WTC11 (cell line): ENCODE measurements around the gene RNF11. TPM values are rescaled to one million over a fixed set of nuclear protein-coding genes. Genes with fewer than 3 reads are reported as not detected.

Source experiments
- ATAC-seq: fragments of 200-7000 bp; cut with Tn5 transposase; 2 replicates; pipeline ENCODE4 v1.10.0; 2021; ENCODE audit warnings: mild to moderate bottlenecking, moderate library complexity
- CTCF ChIA-PET: fragments of 300-600 bp; sonication (Branson Sonifier 250); formaldehyde crosslinking; loops from one replicate; lab custom pipeline; 2021; ENCODE audit warnings: antibody characterized with exemption; lab: Charles Lee
- POLR2A ChIA-PET: fragments of 350-600 bp; sonication (Branson Sonifier 250); formaldehyde crosslinking; loops from one replicate; lab custom pipeline; 2021; ENCODE audit warnings: antibody characterized with exemption; lab: Charles Lee
- DNase-seq: peaks from one replicate; pipeline ENCODE4 v3.0.0; 2021; ENCODE audit warnings: low spot score
- H3K27ac Mint-ChIP-seq: 2 replicates; pipeline ENCODE4 v1.8.0; 2021; ENCODE audit warnings: mixed read lengths
- H3K27me3 Mint-ChIP-seq: 2 replicates; pipeline ENCODE4 v1.8.0; 2021; ENCODE audit warnings: low read depth, mild to moderate bottlenecking, moderate library complexity, mixed read lengths
- H3K36me3 Mint-ChIP-seq: 2 replicates; pipeline ENCODE4 v1.8.0; 2021; ENCODE audit warnings: mixed read lengths
- H3K4me1 Mint-ChIP-seq: 2 replicates; pipeline ENCODE4 v1.8.0; 2022; ENCODE audit warnings: mixed read lengths
- H3K4me3 Mint-ChIP-seq: 2 replicates; pipeline ENCODE4 v1.8.0; 2021; ENCODE audit warnings: mild to moderate bottlenecking, moderate library complexity, mixed read lengths
- H3K9me3 Mint-ChIP-seq: 2 replicates; pipeline ENCODE4 v1.8.0; 2021; ENCODE audit warnings: mixed read lengths
- GABPB1 ChIP-seq: sonication (generic); formaldehyde crosslinking; IDR thresholded peaks from 2 replicates; pipeline ENCODE4 v1.8.1; 2023; ENCODE audit warnings: mild to moderate bottlenecking, missing genetic modification reagents
- JUN ChIP-seq: sonication (generic); formaldehyde crosslinking; IDR thresholded peaks from 2 replicates; pipeline ENCODE4 v1.8.0; 2023; ENCODE audit warnings: mild to moderate bottlenecking, missing genetic modification reagents
- NFE2L1 ChIP-seq: sonication (generic); formaldehyde crosslinking; IDR thresholded peaks from 2 replicates; pipeline ENCODE4 v1.8.1; 2023; ENCODE audit warnings: missing genetic modification reagents
- OVOL2 ChIP-seq: fragments of 250-450 bp; sonication (Bioruptor Pico); IDR thresholded peaks from 2 replicates; pipeline ENCODE4 v1.9.0; 2021; ENCODE audit warnings: mild to moderate bottlenecking, borderline replicate concordance
- SMAD3 ChIP-seq: sonication (generic); formaldehyde crosslinking; IDR thresholded peaks from 2 replicates; pipeline ENCODE4 v1.8.0; 2022; ENCODE audit warnings: missing genetic modification reagents, mild to moderate bottlenecking, borderline replicate concordance
- ZNF121 ChIP-seq: sonication (generic); formaldehyde crosslinking; IDR thresholded peaks from 2 replicates; pipeline ENCODE4 v1.8.0; 2023; ENCODE audit warnings: missing genetic modification reagents
- ZNF317 ChIP-seq: sonication (generic); formaldehyde crosslinking; IDR thresholded peaks from 2 replicates; pipeline ENCODE4 v1.8.1; 2023; ENCODE audit warnings: low read depth, mild to moderate bottlenecking, moderate library complexity, missing genetic modification reagents, borderline replicate concordance
- ZNF416 ChIP-seq: fragments of 250-450 bp; sonication (Bioruptor Pico); IDR thresholded peaks from 2 replicates; pipeline ENCODE4 v1.9.0; 2021; ENCODE audit warnings: mild to moderate bottlenecking, inconsistent platforms
- total RNA-seq: library from RNA; stranded (reverse); gene quantifications from 3 replicates; pipeline ENCODE4 v1.2.3, GENCODE V29; 2021
- TF ChIP-seq, protein P1 (sequence below): fragments of 250-450 bp; sonication (Bioruptor Pico); IDR thresholded peaks from 2 replicates; pipeline ENCODE4 v1.9.0; 2021; ENCODE audit warnings: mild to moderate bottlenecking, borderline replicate concordance
- TF ChIP-seq, protein P2 (sequence below): sonication (generic); formaldehyde crosslinking; IDR thresholded peaks from 2 replicates; pipeline ENCODE4 v1.8.0; 2022; ENCODE audit warnings: mild to moderate bottlenecking, missing genetic modification reagents
- TF ChIP-seq, protein P3 (sequence below): sonication (generic); formaldehyde crosslinking; IDR thresholded peaks from 2 replicates; pipeline ENCODE4 v1.8.1; 2023; ENCODE audit warnings: mild to moderate bottlenecking, missing genetic modification reagents
- TF ChIP-seq, protein P4 (sequence below): sonication (generic); formaldehyde crosslinking; IDR thresholded peaks from 2 replicates; pipeline ENCODE4 v1.8.1; 2023; ENCODE audit warnings: mild to moderate bottlenecking, missing genetic modification reagents, moderate library complexity
- TF ChIP-seq, protein P5 (sequence below): sonication (generic); formaldehyde crosslinking; IDR thresholded peaks from 2 replicates; pipeline ENCODE4 v1.8.1; 2022; ENCODE audit warnings: low read depth, mild to moderate bottlenecking, moderate library complexity, missing genetic modification reagents, borderline replicate concordance
- TF ChIP-seq, protein P6 (sequence below): sonication (generic); formaldehyde crosslinking; IDR thresholded peaks from 2 replicates; pipeline ENCODE4 v1.8.0; 2023; ENCODE audit warnings: missing genetic modification reagents

Gene RNF11
- total RNA-seq, 1 experiment from 2014 or later: 46.1 TPM

DNA sequence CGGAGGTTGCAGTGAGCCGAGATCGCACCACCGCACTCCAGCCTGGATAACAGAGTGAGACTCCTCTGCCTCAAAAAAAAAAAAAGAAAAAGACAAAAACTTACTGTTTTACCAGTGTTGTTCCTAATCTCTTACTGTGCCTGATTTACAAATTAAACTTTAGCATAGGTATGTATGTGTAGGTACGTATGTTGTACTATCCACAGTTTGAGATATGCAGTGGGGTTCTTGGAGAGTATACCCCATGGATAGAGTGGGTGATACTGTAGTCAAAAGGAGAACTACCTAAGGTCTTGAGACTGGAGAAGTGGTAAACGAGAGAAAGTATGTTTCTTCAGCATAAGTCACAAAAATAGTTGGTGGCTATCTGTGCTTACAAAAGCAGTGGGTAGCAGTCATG lies 38.6 kb downstream of the RNF11 start:
- no peaks in the 10 kb centered on the region for H3K27me3 Mint-ChIP-seq
- no peak for ATAC-seq
- peaks cover 20% of the 10 kb centered on the region for H3K36me3 Mint-ChIP-seq
- DNase-seq: no peak
- H3K4me1 Mint-ChIP-seq: no peaks in the 10 kb centered on the region
- TF ChIP-seq JUN (CRISPR knock-in tag): no peak
- TF ChIP-seq, protein P1, sequence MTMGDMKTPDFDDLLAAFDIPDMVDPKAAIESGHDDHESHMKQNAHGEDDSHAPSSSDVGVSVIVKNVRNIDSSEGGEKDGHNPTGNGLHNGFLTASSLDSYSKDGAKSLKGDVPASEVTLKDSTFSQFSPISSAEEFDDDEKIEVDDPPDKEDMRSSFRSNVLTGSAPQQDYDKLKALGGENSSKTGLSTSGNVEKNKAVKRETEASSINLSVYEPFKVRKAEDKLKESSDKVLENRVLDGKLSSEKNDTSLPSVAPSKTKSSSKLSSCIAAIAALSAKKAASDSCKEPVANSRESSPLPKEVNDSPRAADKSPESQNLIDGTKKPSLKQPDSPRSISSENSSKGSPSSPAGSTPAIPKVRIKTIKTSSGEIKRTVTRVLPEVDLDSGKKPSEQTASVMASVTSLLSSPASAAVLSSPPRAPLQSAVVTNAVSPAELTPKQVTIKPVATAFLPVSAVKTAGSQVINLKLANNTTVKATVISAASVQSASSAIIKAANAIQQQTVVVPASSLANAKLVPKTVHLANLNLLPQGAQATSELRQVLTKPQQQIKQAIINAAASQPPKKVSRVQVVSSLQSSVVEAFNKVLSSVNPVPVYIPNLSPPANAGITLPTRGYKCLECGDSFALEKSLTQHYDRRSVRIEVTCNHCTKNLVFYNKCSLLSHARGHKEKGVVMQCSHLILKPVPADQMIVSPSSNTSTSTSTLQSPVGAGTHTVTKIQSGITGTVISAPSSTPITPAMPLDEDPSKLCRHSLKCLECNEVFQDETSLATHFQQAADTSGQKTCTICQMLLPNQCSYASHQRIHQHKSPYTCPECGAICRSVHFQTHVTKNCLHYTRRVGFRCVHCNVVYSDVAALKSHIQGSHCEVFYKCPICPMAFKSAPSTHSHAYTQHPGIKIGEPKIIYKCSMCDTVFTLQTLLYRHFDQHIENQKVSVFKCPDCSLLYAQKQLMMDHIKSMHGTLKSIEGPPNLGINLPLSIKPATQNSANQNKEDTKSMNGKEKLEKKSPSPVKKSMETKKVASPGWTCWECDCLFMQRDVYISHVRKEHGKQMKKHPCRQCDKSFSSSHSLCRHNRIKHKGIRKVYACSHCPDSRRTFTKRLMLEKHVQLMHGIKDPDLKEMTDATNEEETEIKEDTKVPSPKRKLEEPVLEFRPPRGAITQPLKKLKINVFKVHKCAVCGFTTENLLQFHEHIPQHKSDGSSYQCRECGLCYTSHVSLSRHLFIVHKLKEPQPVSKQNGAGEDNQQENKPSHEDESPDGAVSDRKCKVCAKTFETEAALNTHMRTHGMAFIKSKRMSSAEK: no peak
- TF ChIP-seq SMAD3 (CRISPR knock-in tag): no peak
- TF ChIP-seq NFE2L1 (CRISPR knock-in tag): no peak
- TF ChIP-seq, protein P2, sequence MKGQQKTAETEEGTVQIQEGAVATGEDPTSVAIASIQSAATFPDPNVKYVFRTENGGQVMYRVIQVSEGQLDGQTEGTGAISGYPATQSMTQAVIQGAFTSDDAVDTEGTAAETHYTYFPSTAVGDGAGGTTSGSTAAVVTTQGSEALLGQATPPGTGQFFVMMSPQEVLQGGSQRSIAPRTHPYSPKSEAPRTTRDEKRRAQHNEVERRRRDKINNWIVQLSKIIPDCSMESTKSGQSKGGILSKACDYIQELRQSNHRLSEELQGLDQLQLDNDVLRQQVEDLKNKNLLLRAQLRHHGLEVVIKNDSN (CRISPR knock-in tag): no peak
- TF ChIP-seq, protein P3, sequence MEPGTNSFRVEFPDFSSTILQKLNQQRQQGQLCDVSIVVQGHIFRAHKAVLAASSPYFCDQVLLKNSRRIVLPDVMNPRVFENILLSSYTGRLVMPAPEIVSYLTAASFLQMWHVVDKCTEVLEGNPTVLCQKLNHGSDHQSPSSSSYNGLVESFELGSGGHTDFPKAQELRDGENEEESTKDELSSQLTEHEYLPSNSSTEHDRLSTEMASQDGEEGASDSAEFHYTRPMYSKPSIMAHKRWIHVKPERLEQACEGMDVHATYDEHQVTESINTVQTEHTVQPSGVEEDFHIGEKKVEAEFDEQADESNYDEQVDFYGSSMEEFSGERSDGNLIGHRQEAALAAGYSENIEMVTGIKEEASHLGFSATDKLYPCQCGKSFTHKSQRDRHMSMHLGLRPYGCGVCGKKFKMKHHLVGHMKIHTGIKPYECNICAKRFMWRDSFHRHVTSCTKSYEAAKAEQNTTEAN: no peak
- TF ChIP-seq, protein P4, sequence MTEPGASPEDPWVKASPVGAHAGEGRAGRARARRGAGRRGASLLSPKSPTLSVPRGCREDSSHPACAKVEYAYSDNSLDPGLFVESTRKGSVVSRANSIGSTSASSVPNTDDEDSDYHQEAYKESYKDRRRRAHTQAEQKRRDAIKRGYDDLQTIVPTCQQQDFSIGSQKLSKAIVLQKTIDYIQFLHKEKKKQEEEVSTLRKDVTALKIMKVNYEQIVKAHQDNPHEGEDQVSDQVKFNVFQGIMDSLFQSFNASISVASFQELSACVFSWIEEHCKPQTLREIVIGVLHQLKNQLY (CRISPR knock-in tag): no peak
- TF ChIP-seq ZNF317 (CRISPR knock-in tag): no peak
- TF ChIP-seq ZNF416: no peak
- 0 out of 2 replicates have a peak overlapping the region, but pooled peaks have one; percentile 26 for H3K27ac Mint-ChIP-seq
- ChIA-PET CTCF (no interaction called here), POLR2A (no interaction called here)
- no peak overlapping the region for H3K4me3 Mint-ChIP-seq
- no peaks in the 10 kb centered on the region for H3K9me3 Mint-ChIP-seq

DNA sequence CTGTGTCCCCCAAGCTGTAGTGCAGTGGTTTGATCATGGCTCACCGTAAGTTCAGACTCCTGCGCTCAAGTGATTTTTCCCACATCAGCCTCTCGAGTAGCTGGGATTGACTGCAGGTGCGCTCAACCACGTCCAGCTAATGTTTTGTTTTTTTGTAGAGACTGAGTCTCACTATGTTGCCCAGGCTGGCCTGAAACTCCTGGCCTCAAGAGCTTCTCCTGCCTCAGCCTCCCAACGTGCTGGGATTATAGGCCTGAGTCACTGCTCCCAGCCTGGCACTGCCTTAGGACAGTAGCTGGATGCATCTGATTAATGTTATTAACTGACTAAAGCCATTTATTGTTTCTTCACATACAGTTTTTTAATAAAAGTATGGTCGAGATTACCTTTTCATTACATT lies 40.2 kb downstream of the RNF11 start:
- ATAC-seq (no peak), DNase-seq (no peak)
- ChIA-PET POLR2A (no interaction called here), CTCF (interaction anchor here (1.1 kb wide), 1 partner anchor 20 kb away, joined by 6 read pairs; no protein-coding TSS in a partner anchor)
- Mint-ChIP-seq H3K36me3 (peaks cover 7% of the 10 kb centered on the region), H3K4me3 (no peak overlapping the region), H3K9me3 (no peaks in the 10 kb centered on the region), H3K27me3 (no peaks in the 10 kb centered on the region), H3K27ac (no peak overlapping the region), H3K4me1 (no peaks in the 10 kb centered on the region)
- TF ChIP-seq GABPB1 (CRISPR knock-in tag) (no peak), ZNF121 (CRISPR knock-in tag) (peak; percentile 50; the same call in 1 of the 2 replicates), OVOL2 (no peak)
- TF ChIP-seq, protein P5, sequence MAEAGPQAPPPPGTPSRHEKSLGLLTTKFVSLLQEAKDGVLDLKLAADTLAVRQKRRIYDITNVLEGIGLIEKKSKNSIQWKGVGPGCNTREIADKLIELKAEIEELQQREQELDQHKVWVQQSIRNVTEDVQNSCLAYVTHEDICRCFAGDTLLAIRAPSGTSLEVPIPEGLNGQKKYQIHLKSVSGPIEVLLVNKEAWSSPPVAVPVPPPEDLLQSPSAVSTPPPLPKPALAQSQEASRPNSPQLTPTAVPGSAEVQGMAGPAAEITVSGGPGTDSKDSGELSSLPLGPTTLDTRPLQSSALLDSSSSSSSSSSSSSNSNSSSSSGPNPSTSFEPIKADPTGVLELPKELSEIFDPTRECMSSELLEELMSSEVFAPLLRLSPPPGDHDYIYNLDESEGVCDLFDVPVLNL (CRISPR knock-in tag): no peak
- TF ChIP-seq, protein P6, sequence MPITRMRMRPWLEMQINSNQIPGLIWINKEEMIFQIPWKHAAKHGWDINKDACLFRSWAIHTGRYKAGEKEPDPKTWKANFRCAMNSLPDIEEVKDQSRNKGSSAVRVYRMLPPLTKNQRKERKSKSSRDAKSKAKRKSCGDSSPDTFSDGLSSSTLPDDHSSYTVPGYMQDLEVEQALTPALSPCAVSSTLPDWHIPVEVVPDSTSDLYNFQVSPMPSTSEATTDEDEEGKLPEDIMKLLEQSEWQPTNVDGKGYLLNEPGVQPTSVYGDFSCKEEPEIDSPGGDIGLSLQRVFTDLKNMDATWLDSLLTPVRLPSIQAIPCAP (CRISPR knock-in tag): no peak
